ENCODE measurements around the gene REC114.
"Not testable (repeated sequence)": the region's sequence is repeated elsewhere in the genome, so short reads cannot be mapped to it uniquely, and the experiment has no call there.

Gene REC114

GRCh38 chr15:73457334-73457733, 14.4 kb downstream of the REC114 start:
- no peak for DNase-seq

DNA sequence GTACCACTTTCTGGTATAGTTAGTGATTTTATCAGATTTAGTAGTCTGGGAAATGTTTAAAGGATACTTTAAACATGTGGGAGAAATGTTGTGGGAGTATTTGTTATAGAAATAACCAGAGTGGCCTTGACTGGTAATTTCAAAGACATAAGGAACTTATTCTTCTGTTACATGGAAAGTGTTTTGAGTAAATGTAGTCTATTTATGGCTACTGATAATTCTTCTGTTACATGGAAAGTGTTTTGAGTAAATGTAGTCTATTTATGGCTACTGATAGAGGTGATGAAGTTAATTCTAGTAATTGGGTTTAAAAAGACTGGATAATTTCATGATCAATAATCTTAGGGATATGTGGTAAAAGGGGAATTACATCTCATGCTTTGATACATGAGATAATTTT, 17.7 kb downstream of the REC114 start:
- no peak for DNase-seq

GRCh38 chr15:73464602-73465001, 21.6 kb downstream of the REC114 start:
- no peak for DNase-seq

DNA sequence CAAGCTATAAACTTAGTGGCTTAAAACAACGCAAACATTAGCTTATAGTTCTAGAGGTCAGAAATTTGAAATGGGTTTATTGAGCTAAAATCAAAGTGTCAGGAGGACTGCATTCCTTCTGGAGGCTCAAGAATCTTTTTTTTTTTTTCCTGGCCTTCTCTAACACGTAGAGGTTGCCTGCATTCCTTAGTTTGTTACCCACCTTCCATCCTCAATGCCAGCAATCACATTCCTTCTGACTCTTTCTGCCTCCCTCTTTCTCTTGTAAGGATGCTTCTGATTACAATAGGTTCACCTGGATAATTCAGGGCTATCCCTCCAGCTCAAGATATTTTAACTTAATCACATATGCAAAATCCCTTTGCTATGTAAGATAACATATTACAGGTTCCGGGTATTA, 24.8 kb downstream of the REC114 start:
- no peak for DNase-seq

DNA sequence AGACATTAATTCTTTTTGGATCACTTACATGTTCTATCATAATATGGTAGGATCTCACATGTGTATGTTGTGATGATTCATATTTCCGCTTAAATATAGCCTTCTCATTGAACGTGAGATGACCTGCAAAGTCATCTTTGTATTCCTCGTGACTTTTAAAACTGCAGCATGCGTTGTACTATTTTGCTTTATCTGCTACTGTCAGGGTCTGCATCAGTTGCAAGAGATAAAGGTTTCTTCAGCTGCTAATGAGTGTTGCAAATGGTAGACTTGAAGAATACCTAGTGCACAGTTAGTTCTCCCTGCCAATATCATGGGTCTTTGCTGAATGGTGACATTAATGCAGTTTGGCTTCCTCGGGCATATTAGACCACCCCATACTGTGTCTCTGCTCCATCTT, 31.8 kb downstream of the REC114 start:
- no peak for DNase-seq

GRCh38 chr15:73476704-73477216, 33.8 kb downstream of the REC114 start:
- DNase-seq = no peak

DNA sequence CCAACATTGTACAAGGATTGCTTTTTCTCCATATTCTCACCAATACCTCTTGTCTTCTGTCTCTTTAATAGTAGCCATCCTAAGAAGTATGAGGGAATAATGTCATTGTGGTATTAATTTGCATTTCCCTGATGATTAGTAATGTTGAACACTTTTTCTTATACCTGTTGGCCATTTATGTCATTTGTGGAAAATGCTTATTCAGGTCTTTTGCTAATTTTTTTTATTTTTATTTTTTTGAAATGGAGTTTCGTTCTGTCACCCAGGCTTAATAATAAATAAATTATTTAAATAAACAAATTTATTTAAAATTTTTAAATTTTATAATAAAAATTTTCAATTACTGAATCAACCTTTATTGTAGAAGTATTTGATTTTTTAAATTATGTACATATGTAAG, 37.1 kb downstream of the REC114 start:
- no peak for DNase-seq

DNA sequence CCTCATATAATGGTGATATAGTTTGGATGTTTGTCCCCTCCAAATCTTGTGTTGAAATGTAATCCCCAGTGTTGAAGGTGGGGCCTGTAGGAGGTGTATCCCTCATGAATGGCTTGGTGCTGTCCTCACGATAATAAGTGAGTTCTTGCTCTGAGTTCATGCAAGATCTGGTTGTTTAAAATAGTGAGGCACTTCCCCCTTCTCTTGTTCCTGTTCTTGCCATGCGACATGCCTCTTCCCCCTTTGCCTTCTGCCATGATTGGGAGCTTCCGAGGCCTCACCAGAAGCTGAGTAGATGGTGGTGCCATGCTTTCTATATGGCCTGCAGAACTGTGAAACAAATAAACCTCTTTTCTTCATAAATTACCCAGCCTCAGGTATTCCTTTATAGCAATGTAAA, 39.2 kb downstream of the REC114 start:
- DNase-seq = no peak

- DNase-seq = no peak
These were observed 40.1 kb downstream of the REC114 start for GRCh38 chr15:73483053-73483452.

DNA sequence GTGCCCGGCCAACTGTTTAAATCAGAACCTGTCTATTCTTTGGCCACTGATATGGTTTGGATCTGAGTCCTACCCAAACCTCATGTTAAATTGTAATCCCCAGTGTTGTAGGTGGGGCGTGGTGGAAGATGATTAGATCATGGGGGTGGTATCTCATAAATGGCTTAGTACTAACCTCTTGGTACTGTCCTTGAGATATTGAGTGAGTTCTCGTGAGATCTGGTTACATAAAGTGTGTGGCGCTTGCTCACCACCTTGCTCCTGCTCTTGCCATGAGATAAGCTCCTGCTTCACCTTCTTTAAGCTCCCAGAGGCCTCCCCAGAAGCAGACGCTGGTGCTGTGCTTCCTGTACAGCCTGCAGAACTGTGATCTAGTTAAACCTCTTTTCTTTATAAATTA, 42.4 kb downstream of the REC114 start:
- DNase-seq = no peak

DNA sequence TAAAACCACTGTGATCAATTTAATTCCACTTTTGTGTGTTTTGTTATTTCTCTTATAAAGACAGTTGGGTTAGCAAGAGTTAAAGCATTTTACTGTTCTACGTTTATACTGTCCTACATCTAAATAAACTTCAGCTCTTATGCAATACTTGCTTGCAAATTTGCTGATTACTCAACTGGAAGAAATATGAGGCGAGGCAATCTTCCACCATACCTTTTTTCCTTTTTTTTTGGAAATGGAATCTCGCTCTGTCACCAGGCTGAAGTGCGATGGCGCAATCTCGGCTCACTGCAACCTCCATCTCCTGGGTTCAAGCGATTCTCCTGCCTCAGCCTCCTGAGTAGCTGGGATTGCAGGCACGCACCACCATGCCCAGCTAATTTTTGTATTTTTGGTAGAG, 42.9 kb downstream of the REC114 start:
- DNase-seq = not testable (repeated sequence)

DNA sequence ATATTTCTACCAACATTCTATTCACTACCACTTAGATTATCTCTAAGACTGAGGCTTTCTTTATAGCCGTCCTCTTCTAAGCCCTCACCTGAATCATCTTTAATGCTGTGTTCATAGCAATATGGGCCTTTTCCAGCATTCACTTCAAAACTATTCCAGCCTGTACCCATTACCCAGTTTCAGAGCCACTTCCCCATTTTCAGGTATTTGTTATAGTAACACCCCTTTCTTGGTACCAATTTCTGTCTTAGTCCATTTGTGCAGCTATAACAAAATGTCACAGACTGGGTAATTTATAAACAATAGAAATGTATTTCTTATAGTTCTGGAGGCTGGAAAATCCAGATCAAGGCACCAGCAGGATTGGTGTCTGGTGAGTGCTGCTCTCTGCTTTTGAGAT, 45.7 kb downstream of the REC114 start:
- DNase-seq = no peak

DNA sequence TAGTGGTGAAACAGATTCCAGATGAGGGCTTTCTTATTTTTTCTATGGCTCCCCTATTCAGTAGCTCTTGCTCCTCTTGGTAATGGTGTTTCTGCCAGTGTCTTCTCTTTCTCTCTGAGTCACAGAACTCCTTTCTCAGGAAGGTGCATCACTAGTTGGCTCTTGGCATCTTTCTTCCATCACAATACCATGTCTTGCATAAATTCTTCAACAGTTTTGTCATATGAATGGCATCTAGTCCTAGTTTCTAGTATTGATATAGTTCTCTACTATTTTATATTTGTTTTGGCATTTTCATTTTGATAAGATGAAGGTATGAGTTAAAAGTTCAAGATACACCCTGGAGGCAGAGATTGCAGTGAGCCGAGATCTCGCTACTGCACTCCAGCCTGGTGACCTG, 51.0 kb downstream of the REC114 start:
- DNase-seq = no peak

- no peak for DNase-seq
These were observed 52.2 kb downstream of the REC114 start for GRCh38 chr15:73495181-73495580.

- no peak for DNase-seq
These were observed 57.7 kb downstream of the REC114 start for GRCh38 chr15:73500696-73501095.

DNA sequence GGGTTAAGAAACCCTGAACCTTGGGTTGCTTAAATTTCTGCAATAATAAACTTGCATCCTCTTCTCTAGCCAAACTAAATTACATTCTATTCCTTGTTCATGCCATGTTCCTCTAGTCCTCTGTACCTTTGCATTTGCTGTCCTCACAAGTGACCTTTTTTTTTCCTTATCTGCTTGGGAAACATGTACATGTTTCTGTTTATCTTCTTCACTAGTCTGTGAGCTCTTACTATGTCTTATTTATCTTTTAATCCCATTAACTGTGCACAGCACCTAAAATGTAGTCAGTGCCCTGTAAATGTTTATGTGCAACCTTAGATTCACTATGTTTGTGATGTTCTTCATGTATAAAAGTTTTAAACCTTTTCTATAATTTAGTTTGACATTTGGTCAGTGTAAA, 61.9 kb downstream of the REC114 start:
- no peak for DNase-seq

DNA sequence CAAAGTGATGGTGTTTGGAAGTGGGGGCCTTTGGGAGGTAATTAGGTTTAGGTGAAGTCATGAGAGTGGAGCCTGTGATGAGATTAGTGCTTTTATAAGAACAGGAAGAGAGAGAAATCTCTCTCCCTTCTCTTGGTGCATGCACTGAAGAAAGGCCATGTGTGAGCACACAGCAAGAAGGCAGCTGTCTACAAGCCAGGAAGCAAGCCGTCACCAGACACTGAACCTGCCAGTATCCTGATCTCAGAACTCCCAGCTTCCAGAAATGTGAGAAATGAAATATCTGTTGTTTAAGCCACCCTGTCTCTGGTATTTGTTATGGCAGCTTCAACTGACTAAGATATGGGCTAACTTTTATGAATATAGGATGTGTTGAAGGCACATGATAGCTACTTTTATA, 72.6 kb downstream of the REC114 start:
- no peak for DNase-seq

- no peak for DNase-seq
These were observed 74.6 kb downstream of the REC114 start for GRCh38 chr15:73517566-73517965.

- no peak for DNase-seq
These were observed 75.4 kb downstream of the REC114 start for GRCh38 chr15:73518180-73518862.

GRCh38 chr15:73518876-73519733, 76.1 kb downstream of the REC114 start:
- DNase-seq = no peak

DNA sequence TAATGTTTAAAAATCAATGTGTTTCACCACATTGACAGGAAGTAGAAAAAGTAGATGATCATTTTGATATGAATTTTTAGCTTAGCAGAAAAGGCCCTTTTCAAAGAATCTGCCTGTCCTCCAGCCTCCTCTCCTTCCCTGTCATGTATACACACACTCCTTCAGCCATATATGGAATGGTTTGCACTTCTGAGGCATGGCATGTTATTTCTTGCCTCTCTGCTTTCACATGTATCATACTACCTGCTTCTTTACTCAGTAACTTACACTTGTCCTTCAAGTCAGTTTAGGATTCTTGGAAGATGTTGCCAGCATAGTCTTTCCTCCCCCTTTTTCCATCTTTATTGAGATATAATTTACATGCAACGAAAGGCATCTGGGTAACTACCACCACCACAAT, 79.0 kb downstream of the REC114 start:
- DNase-seq = no peak

- DNase-seq = no peak
These were observed 82.0 kb downstream of the REC114 start for GRCh38 chr15:73524919-73525318.

DNA sequence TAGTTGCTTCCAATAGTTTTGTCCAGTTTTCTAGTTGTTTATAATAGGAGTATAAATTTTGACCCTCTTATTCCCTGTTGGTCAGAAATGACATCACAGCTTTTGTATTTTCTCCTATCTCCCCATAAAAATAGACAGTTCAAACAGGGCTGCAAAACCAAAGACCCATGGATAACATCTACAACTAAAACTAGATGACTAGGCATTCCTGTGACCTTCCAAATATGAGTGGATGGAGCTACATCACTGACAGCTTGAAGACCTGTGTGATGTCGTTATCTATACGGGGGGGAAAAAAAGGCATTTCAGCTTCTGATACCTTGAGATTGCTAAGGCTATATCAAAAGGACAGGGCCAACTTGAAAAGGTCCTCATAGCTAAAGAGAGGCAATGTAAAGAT, 84.6 kb downstream of the REC114 start:
- no peak for DNase-seq

GRCh38 chr15:73530649-73531048, 87.7 kb downstream of the REC114 start:
- DNase-seq = no peak
